HG03354 (cell line): ENCODE measurements around the gene TXLNA.
"Not testable (repeated sequence)": the region's sequence is repeated elsewhere in the genome, so short reads cannot be mapped to it uniquely, and the experiment has no call there.

Experiments used
- ATAC-seq: cut with Tn5 transposase; IDR thresholded peaks from one replicate; pipeline ENCODE4 v1.9.1; 2021; ENCODE audit warnings: mild to moderate bottlenecking; ENCODE audit not compliant: unreplicated experiment, poor library complexity, severe bottlenecking

The TXLNA gene

DNA sequence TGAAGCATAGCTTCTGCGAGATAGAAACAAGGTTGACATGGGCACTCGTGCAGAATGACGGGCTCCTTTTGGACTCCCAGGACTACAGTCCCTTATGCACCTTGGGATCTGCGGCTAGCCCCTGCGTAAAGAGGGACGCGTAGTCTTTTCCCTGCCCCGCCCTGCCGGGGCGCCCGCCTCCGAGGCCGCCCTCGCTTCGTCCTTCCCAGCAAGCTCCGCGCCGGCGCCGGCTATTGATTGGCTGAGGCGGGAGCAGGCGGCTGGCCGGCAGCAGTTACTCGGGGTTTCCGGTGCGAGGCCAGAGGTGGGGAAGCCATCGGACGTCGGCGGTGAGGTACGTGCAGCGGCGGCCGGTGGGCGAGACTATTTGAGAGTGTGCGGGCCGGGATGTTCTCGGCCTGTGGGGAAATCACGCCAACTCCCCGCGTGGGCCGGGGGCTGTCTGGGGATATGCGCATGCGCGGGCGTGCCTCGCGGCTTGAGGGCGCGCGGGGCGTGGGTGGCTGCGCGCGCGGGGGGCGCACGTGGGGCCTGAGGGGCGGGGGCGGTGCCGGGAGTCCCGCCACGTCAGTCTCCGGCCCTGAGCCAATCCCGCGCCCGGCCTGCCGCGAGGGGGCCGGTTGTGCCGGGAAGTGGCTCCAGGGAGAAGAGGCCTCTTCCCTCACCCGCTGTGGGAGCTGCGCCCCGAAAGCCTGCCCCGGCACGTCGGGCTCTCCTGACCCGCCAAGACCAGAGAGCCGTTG lies at the start of gene TXLNA:
TSS of gene TXLNA (plus strand) at position 233 of the 743 bp plus-strand sequence. CDS start 671 bp downstream, outside the sequence.
- ATAC-seq: peak; percentile 83

DNA sequence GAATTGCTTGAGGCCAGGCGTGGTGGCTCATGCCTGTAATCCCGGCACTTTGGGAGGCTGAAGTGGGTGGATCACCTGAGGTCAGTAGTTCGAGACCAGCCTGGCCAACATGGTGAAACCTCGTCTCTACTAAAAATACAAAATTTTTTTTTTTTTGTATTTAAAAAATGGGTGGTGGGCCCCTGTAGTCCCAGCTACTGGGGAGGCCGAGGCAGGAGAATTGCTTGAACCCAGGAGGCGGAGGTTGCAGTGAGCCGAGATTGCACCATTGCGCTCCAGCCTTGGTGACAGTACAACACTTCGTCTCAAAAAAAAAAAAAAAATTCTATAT lies 45.6 kb upstream of the TXLNA start:
- ATAC-seq: not testable (repeated sequence)

DNA sequence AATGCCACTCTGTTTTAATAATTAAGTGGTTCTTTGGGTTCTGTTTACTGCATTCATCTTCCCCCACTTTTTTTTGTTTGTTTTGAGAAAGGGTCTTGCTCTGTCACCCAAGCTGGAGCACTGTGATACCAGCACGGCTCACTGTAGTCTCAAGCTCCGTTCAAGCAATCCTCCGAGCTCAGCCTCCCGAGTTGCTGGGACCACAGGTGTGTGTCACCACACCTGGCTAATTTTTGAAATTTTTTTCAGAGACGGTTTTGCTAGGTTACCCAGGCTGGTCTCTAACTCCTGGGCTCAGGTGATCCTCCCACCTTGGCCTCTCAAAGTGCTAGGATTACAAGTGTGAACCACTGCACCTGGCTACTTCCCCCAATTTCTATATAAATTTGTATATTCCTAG lies 42.4 kb upstream of the TXLNA start:
- ATAC-seq: no peak

DNA sequence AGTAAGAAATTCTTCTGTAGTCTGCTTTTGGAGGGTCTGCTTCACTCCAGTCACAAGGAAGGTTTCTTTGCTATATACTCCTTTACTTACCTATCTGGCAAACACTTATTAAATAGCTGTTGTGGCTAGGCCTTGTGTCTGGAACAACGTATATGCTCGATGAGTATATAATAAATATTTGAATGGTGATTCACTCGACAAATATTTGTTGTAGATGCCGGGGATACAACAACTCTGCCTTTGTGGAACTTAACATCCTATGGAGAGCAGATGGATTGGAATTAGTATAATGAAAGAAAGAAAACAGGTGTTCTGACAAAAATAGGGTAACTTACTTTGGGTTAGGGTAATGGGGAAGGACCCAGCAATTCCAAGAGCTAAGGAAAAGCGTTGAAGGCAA lies 40.5 kb upstream of the TXLNA start:
- no peak for ATAC-seq

DNA sequence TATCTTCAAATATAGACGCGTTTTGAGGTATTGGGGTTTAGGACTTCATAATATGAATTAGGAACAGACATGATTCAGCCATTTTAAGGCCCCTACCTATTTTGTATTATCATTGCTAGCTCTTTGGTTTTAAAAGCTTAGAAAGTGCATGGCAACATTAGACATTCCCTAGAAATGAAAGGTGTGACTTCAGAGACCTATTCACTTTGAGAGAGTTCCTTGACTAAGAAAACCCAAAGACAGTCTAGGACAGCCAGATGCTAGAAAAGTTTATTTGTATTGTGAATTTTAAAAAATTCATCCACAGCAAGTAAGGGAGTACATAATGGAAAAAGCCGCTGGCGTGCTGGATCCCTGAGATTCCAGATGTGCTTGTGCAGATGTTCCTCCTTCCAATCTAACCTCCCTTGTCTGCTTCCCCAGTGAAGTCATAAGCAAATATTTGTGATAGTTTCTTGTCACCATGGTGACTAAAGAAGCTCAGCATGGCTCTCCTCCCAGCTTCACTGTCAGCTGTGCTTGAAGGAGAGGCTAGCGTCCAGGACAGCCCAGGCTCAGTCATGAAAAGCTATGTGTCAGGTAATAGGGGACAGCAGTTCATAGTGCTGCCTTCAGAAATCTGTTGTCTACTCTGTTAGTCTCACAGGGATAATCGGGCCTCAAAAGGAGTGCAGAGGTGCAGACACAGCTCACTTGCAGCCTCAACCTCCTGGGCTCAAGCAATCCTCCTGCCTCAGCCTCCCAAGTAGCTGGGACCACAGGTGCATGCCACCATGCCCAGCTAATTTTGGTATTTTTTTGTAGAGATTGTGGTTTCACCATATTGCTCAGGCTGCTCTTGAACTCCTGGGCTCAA lies 36.8 kb upstream of the TXLNA start:
- ATAC-seq: no peak

DNA sequence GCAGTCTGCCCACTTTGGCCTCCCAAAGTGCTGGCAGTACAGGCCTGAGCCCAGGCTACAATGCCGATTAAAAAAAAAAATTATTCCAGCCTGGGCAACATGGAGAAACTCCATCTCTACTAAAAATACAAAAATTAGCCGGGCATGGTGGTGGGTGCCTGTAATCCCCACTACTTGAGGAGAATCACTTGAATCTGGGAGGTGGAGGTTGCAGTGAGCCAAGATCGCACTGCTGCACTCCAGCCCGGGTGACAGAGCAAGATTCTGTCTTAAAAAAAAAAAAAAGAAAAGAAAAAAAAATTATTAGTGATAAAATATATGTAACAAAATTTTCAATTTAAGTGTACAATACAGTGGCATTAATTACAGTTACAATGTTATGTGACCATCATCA lies 36.2 kb upstream of the TXLNA start:
- not testable (repeated sequence) for ATAC-seq

DNA sequence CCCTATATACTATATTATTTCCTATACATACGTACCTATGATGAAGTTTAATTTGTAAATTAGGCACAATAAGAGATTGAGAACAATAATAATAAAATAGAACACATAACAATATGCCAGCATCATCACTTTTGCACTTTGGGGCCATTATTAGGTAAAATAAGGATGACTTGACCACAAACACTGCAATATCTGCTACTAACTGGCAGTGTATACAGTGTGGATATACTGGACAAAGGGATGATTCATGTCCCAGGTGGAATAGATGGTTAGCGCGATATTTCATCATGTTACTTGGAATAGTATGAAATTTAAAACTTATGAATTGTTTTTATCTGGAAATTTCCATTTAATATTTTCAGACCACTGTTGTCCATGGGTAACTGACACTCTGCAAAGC lies 35.4 kb upstream of the TXLNA start:
- no peak for ATAC-seq

DNA sequence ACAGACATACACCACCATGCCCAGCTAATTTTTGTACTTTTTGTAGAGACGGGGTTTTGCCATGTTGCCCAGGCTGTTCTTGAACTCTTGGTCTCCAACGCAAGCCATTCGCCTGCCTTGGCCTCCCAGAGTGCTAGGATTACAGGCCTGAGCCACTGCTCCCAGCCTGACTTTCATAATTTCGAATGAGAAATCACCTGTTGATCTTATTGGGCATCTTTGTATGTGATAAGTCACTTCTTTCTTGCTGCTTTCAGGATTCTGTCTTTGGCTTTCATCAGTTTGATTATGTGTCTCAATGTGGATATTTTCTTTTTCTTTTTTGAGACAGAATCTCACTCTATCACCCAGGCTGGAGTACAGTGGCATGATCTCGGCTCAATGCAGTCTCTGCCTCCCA lies 31.7 kb upstream of the TXLNA start:
- not testable (repeated sequence) for ATAC-seq

DNA sequence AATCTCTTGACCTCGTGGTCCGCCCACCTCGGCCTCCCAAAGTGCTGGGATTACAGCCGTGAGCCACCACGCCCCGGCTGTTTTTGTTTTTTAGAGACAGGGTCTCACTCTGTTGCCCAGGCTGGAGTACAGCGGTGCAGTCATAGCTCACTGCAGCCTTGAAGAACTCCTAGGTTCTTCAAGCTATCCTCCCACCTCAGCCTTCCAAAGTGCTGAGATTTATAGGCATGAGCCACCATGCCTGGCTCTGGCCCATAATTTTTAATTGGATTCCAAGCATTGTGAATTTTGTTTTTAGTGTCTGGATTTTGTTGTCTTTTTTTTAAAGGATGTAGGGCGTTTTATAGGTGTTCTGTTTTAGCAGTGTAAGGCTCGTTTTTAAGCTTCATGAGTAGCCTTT lies 28.6 kb upstream of the TXLNA start:
- no peak for ATAC-seq

DNA sequence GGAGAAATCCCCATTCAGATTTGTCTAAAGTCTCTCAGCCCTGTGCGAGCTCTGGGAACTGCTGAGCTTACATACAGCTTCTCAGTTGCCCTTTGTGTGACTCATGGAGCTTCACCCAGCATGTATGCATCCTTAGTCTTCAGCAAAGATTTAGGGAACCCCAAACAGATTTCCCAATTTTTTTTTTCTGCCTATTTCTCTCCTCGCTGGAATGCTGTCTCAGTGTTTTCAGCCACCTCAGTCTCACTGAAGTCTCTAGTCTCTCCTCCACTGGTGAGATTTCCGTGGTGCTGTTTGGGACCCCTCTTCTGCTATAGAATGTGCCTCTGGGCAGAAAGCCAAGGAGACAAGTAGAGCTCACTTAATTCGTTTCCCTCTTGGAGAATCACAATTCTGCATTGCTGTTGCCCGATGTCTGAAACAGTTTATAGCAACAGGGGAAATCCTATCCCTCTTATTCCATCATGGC lies 28.1 kb upstream of the TXLNA start:
- ATAC-seq: no peak

DNA sequence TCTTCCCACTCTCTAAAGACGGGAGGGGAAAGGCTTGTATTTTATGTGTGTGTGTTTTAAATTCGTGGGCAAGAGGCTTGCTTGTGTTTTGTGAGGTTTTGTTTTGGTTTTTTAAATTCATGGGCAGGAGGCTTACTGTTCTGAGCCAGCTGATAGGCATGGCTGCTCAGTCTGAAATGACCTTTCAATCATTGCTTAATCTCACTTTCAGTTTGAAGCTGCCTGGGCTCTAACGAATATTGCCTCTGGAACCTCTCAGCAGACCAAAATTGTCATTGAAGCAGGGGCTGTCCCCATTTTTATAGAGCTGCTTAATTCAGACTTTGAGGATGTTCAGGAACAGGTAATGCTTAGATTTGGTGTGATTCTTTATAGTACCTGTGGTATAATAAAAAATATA lies 20.3 kb upstream of the TXLNA start:
- ATAC-seq: peak; percentile 57

DNA sequence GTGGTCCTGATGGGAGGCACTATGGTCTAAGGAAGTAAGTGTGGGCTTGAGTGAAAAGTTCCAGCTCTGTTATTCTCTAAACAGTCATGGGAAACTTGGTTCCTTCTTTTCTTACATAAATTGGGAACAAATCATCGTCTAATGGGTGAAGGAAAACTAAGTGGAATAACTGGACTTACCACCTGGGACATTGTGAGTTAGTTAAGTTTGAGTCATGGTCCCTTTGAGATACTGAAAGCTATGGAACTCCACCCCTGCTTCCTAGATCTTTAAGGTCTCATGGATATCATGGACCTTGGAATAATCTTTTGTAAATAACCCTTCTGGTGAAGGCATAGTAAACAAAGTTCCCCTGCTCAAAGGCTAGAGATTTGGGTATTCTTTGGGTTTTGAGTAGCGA lies 16.1 kb upstream of the TXLNA start:
- ATAC-seq: no peak

DNA sequence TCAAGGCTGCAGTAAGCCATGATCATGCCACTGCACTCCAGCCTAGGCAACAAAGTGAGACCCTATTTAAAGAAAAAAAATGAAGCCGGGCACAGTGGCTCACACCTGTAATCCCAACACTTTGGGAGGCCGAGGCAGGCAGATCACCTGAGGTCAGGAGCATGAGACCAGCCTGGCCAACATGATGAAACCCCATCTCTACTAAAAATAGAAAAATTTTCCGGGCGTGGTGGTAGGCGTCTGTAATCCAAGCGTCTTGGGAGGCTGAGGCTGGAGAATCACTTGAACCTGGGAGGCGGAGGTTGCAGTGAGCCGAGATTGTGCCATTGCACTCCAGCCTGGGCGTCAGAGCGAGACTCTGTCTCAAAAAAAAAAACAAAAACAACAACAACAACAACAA lies 13.8 kb upstream of the TXLNA start:
- ATAC-seq: not testable (repeated sequence)

DNA sequence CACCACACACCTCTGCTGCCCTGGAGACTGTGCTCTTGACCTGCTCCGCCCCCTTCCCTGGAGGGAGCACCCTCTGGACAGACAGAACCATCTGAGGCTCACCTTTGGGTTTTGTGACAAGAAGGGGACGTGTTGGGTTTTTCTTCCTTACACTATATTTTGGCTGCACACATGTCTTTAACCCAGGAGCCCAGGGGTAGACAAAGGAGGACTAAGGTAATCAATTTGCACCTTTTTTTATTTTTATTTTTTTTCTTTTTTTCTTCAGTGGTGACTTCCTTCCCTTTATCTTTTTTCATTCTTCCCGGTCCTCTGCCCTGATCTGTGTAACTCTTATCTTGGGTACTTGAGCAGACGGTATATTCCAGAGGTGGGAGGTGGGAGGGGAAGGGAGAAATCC lies 8.5 kb upstream of the TXLNA start:
- ATAC-seq: no peak

DNA sequence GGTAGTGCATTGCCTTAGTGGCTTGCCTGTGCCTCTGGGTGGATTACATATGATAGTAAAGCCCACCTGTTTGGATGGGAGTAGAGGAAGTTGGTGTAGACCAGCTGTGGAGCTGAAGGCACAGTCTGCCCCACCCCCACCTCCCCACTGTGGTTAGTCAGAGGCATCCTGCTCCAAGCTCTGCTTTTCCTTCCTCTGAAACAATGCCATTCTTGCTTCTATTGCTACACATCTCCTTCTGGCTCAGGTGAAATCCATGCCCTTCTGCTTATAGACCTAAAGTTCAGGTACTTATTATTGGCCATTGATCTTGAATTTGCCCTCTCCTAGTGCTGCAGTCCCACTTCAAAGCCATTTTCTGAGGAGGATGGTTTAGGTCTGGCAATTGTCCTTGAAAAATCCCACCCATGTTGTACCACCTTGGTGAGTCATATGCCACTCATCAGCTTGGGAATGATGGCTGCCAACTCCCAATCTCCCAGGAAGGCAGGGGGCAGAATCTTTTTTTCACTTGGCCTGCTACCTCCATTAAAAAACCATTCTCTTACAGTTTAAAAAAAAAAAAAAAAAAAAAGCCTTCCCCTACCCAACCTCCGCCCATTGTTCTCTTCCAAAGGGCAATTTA lies 6.7 kb upstream of the TXLNA start:
- ATAC-seq: no peak

DNA sequence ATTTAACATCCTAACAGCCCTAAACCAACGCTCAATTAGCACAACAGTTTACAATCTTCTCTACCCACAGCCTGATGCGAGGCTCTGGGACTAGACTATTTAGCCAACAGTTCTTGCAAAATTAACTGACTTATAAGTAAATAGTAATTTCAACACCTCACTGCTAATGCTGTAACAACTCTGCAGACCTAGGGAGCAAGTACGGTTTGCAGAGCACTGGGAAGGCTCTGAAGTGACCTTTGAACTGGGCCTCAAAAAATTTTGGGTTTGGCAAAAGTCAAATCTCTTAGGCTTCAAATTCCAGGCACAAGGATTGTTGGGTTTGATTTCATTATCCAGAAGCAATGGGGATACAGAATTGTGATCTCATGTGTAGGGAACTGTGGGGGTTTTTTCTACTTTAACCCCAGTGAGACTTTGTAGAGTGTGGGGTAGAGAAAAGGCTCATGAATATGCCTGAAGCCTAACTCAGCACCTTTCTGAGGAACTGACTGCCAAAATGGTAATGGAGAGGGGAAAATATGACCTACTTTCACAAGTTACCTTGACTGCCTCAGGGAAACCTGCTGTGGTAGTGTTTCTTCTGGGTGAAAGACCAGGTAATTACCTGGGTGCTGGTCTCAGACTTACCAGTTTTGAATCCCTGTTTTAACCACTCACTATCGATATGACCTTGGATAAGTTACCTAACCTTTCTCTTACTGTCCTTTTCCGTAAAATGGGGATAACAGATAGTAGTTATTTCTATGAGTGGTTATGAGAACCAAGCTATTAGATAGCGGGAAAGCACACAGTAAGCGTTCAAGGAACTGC lies 889 bp upstream of the TXLNA start:
- ATAC-seq: no peak

DNA sequence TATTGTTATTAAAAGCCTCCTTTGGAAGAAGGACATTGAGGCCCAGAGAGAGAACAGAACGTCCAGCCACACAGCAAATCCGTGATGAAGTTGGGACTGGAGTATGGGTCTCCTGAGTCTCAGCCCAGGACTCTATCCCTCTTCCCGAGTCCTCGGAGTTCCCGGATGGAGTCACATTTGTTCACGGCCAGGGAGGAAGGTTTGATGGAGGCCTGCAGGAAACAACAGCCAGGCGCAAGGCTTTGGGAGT lies 357 bp upstream of the TXLNA start:
- ATAC-seq: no peak

DNA sequence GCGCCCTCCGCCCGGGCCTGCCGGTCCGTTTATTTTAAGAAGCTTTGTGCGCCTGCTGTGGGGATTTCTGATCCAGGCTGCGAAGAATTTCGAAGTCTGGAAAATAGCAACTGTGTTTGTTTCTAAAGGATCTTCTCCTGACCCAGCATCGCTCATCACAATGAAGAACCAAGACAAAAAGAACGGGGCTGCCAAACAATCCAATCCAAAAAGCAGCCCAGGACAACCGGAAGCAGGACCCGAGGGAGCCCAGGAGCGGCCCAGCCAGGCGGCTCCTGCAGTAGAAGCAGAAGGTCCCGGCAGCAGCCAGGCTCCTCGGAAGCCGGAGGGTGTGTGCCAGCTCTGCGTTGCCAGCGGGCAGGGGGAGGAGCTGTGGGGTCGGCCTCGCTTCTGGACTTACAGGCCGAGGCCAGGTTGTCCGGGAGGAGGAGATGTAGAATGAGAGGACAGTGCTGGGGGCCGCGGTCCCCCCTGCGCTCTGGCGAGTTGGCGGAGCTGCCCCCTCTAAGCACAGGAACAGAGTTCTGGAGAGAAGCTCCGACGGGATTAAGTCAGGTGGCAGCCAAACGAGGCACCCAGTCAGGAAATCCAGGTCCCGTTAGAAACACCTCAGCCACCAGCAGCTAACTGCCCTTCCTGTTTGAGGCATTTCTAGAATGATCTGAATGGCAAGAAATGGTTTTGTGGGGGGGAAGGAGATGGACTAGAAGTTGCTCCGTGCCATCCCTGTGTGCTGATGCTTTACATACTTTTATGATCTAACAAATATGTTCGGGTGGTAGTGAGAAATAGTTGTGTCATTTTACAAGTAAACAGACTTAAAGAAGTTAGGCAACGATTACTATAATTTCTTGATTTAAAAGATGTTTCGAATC lies 948 bp downstream of the TXLNA start:
- peak; percentile 23 for ATAC-seq

DNA sequence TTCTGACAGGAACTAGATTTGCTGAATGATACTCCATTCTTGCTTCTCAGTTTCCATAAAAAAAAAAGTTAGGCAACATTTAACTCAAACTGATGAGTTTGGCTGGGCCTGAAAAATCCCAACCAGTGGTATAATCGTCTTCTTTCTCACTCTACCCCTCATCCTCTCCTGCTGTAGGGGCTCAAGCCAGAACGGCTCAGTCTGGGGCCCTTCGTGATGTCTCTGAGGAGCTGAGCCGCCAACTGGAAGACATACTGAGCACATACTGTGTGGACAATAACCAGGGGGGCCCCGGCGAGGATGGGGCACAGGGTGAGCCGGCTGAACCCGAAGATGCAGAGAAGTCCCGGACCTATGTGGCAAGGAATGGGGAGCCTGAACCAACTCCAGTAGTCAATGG lies 1.6 kb downstream of the TXLNA start:
- ATAC-seq: no peak
